OCI-LY7 (cell line): ENCODE results near the gene GNAL. TPM values are rescaled to one million over a fixed set of nuclear protein-coding genes. Genes with fewer than 3 reads are reported as not detected.

Source experiments
- BruUV-seq: library from RNA; stranded (reverse); fragments of 400-500 nt; replicated peaks from 2 replicates; lab custom pipeline; 2021; lab: Mats Ljungman, UMichigan
- CTCF ChIA-PET: fragments of 300-600 bp; sonication (Branson Sonifier 250); formaldehyde crosslinking; loops from one replicate; lab custom pipeline; 2022; ENCODE audit warnings: antibody characterized with exemption; ENCODE audit not compliant: unreplicated experiment; lab: Charles Lee
- POLR2A ChIA-PET: fragments of 300-600 bp; sonication (Branson Sonifier 250); formaldehyde crosslinking; loops from one replicate; lab custom pipeline; 2022; ENCODE audit warnings: antibody characterized with exemption; lab: Charles Lee
- DNase-seq: peaks from one replicate; pipeline ENCODE4 v3.0.0-alpha.2; 2015; ENCODE audit warnings: low spot score
- H2AFZ ChIP-seq: fragments of 200-600 bp; sonication (generic), shearing (Covaris generic); 2 replicates; pipeline ENCODE4 v1.6.1; 2014; ENCODE audit warnings: mild to moderate bottlenecking, antibody characterized with exemption, low read length, moderate library complexity
- H3K27ac ChIP-seq: fragments of 200-600 bp; sonication (generic); 2 replicates; pipeline ENCODE4 v1.5.1; 2014; ENCODE audit warnings: mixed run types, low read depth, mild to moderate bottlenecking, moderate library complexity, low read length, inconsistent platforms; ENCODE audit not compliant: poor library complexity, severe bottlenecking
- H3K36me3 ChIP-seq: fragments of 200-600 bp; sonication (generic); 2 replicates; pipeline ENCODE4 v1.6.1; 2014; ENCODE audit warnings: mild to moderate bottlenecking, antibody characterized with exemption, low read length, moderate library complexity, mixed read lengths; ENCODE audit not compliant: insufficient read depth
- H3K4me1 ChIP-seq: fragments of 200-600 bp; sonication (generic); 2 replicates; pipeline ENCODE4 v1.5.1; 2014; ENCODE audit warnings: mild to moderate bottlenecking, low read length; ENCODE audit not compliant: insufficient read depth, poor library complexity, severe bottlenecking
- H3K4me2 ChIP-seq: fragments of 200-600 bp; sonication (generic); 2 replicates; pipeline ENCODE4 v1.6.1; 2014; ENCODE audit warnings: mild to moderate bottlenecking, low read length
- H3K4me3 ChIP-seq: fragments of 200-600 bp; sonication (generic); 2 replicates; pipeline ENCODE4 v1.5.1; 2014; ENCODE audit warnings: mild to moderate bottlenecking, low read depth, low read length; ENCODE audit not compliant: poor library complexity, severe bottlenecking
- H3K79me2 ChIP-seq: fragments of 200-600 bp; sonication (generic); 2 replicates; pipeline ENCODE4 v1.6.1; 2016; ENCODE audit warnings: low read depth, mild to moderate bottlenecking, low read length, moderate library complexity, mixed read lengths; ENCODE audit not compliant: insufficient read depth
- H3K9me2 ChIP-seq: fragments of 200-600 bp; sonication (generic); 2 replicates; pipeline ENCODE4 v1.6.1; 2016; ENCODE audit warnings: mild to moderate bottlenecking, low read length, mixed read lengths; ENCODE audit not compliant: insufficient read depth
- H3K9me3 ChIP-seq: fragments of 200-600 bp; sonication (generic); 2 replicates; pipeline ENCODE4 v1.6.1; 2014; ENCODE audit warnings: mild to moderate bottlenecking, mixed run types, low read length, mixed read lengths
- H4K20me1 ChIP-seq: fragments of 200-600 bp; sonication (generic); 2 replicates; pipeline ENCODE4 v1.6.1; 2014; ENCODE audit warnings: mild to moderate bottlenecking, antibody characterized with exemption, low read length, moderate library complexity, mixed read lengths; ENCODE audit not compliant: insufficient read depth
- CTCF ChIP-seq: fragments of 200-600 bp; sonication (generic); conservative IDR thresholded peaks from 2 replicates; pipeline ENCODE4 v1.5.1; 2014; ENCODE audit warnings: mild to moderate bottlenecking, antibody characterized with exemption, low read length, moderate library complexity, mixed read lengths
- EZH2phosphoT487 ChIP-seq: fragments of 200-600 bp; sonication (generic); IDR thresholded peaks from 2 replicates; pipeline ENCODE4 v1.6.1; 2018; ENCODE audit warnings: low read depth, borderline replicate concordance, mild to moderate bottlenecking, mixed run types, antibody characterized with exemption, low read length, moderate library complexity, mixed read lengths
- intact Hi-C: fragments of 100-400 bp; cut with micrococcal nuclease; formaldehyde crosslinking; loops from one replicate; pipeline ENCODE4 v1.10.0; 2022; ENCODE audit not compliant: unreplicated experiment
- total RNA-seq, 2 experiments: library from RNA; depleted of rRNA in 1 of 2; stranded (reverse); fragments of >200 nt in 1 of 2; shearing (Covaris generic) in 1 of 2; gene quantifications; 2 replicates each; pipeline ENCODE4 v1.2.3, GENCODE V29; 2014 to 2022

The GNAL gene
- total RNA-seq, 2 experiments from 2014 or later = 0.03 to 0.25 TPM

DNA sequence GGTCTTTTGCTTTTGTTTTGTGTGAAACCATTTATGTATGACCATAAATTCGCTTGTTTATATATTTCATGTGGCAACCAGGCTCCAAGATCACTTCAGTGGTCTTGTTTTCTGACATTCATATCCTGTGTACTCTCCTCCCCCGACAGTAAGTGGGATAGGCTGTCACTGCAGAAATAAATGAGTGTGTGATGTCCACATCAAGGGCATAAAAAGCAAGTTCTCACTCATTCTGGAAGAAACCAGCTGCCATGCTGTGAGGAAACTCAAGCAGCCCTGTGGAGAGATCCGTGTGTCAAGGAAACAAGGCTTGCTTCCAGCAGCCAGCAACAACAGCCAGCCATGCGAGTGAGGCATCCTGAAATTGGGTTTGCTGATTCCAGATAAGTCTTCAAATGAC, 39.2 kb upstream of the GNAL start:
- Histone ChIP-seq H3K9me3 (peaks cover 14% of the 10 kb centered on the region), H3K4me3 (no peak overlapping the region), H3K36me3 (no peaks in the 10 kb centered on the region), H3K4me2 (no peak overlapping the region), H3K79me2 (no peaks in the 10 kb centered on the region), H4K20me1 (no peaks in the 10 kb centered on the region), H3K9me2 (no peaks in the 10 kb centered on the region), H3K27ac (no peak overlapping the region), H3K4me1 (no peaks in the 10 kb centered on the region), H2AFZ (no peak overlapping the region)
- ChIA-PET POLR2A (interaction anchor here (0.6 kb wide), 1 partner anchor 69 kb away, joined by 3 read pairs; no protein-coding TSS in a partner anchor), CTCF (no interaction called here)
- BruUV-seq = no TSS peak
- TF ChIP-seq EZH2phosphoT487 (no peak), CTCF (no peak)
- intact Hi-C loops = no loop called here
- DNase-seq = no peak

DNA sequence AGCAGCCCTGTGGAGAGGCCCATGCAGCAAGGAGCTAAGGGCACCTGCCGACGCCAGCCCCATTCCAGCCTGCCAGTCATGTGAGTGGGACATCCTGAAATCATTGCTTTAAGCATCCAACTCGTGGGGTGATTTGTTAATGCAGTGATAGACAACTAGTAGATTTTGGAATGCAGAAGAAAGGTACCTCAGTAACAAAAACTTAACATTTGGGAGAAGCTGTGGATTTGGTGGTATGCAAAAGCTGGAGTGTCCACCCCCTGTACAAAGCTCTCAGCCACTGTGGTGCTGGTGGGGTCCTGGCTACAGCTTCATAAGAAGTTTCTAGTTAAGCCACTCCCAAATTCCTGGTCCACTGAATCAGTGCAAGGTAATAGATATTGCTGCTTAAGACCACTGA, 37.2 kb upstream of the GNAL start:
- H3K79me2 ChIP-seq = no peaks in the 10 kb centered on the region
- ChIA-PET POLR2A (no interaction called here), CTCF (no interaction called here)
- no peak for DNase-seq
- H3K9me3 ChIP-seq = peaks cover 14% of the 10 kb centered on the region
- H3K4me2 ChIP-seq = no peak overlapping the region
- H3K4me1 ChIP-seq = no peaks in the 10 kb centered on the region
- H3K9me2 ChIP-seq = no peaks in the 10 kb centered on the region
- no peak overlapping the region for H2AFZ ChIP-seq
- H3K4me3 ChIP-seq = no peak overlapping the region
- BruUV-seq = no TSS peak
- intact Hi-C loops = no loop called here
- no peaks in the 10 kb centered on the region for H3K36me3 ChIP-seq
- H3K27ac ChIP-seq = no peak overlapping the region
- no peaks in the 10 kb centered on the region for H4K20me1 ChIP-seq
- TF ChIP-seq CTCF = no peak
- no peak for TF ChIP-seq EZH2phosphoT487

- H3K4me1 ChIP-seq = no peaks in the 10 kb centered on the region
- intact Hi-C loops = no loop called here
- no peak for DNase-seq
- no peaks in the 10 kb centered on the region for H4K20me1 ChIP-seq
- no TSS peak for BruUV-seq
- ChIA-PET CTCF (no interaction called here), POLR2A (no interaction called here)
- peaks cover 14% of the 10 kb centered on the region for H3K9me3 ChIP-seq
- H3K4me2 ChIP-seq = no peak overlapping the region
- TF ChIP-seq CTCF = no peak
- no peak for TF ChIP-seq EZH2phosphoT487
- H3K79me2 ChIP-seq = no peaks in the 10 kb centered on the region
- H3K27ac ChIP-seq = no peak overlapping the region
- H3K36me3 ChIP-seq = no peaks in the 10 kb centered on the region
- H2AFZ ChIP-seq = no peak overlapping the region
- no peaks in the 10 kb centered on the region for H3K9me2 ChIP-seq
- no peak overlapping the region for H3K4me3 ChIP-seq
Observed at GRCh38 chr18:11653521-11653920, 35.5 kb upstream of the GNAL start.
